ENCODE data around the gene CEBPZOS. TPM values are rescaled to one million over a fixed set of nuclear protein-coding genes. Genes with fewer than 3 reads are reported as not detected.

Gene CEBPZOS
- total and polyA plus RNA-seq, 2 of the 8 experiments (the other 6 are each of a cell fraction or from before 2014, with no cell fraction given), result 27.3 to 43.5 TPM

DNA sequence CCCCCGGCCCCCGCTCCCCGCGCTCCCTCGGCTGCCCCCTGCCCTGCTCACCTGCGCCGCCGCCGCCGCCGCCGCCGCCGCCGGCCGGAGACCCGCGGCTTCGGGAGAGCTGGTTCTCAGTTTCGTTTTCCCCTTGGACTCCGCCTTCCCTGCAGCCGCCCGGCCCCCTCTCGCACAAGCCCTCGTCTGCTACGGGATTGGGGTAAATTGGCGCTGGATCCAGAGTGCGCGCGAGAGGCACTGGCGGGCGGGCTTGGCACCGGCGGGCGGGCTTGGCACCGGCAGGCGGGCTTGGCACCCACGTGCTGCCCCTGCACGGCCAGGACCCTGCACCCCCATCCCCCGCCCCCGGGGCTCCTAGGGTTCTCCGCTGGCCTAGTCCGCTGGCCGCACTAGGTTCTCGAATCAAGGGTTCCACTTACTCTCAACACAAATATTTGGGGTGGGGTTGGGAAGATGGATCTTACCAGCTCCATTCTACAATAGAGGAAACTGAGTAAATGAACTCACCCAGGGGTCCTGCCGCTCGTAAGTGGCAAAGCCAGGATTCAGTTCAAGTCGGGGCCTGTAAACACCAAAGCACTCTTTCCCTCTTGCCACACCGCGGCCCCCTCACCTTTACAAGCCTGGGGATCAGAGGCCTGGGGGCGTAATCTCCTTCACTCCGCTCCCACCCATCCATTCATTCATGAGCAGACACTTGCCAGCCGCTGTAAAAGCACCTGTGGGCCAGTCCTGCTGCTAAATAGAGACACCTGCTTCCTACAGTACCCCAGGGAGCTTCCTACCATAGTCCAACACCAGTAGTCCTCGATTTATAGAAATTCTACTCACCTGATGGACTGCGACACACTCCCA, 39.2 kb upstream of the CEBPZOS start, which contains the start of gene EIF2AK2 (continued):
- TF ChIP-seq, protein P1, sequence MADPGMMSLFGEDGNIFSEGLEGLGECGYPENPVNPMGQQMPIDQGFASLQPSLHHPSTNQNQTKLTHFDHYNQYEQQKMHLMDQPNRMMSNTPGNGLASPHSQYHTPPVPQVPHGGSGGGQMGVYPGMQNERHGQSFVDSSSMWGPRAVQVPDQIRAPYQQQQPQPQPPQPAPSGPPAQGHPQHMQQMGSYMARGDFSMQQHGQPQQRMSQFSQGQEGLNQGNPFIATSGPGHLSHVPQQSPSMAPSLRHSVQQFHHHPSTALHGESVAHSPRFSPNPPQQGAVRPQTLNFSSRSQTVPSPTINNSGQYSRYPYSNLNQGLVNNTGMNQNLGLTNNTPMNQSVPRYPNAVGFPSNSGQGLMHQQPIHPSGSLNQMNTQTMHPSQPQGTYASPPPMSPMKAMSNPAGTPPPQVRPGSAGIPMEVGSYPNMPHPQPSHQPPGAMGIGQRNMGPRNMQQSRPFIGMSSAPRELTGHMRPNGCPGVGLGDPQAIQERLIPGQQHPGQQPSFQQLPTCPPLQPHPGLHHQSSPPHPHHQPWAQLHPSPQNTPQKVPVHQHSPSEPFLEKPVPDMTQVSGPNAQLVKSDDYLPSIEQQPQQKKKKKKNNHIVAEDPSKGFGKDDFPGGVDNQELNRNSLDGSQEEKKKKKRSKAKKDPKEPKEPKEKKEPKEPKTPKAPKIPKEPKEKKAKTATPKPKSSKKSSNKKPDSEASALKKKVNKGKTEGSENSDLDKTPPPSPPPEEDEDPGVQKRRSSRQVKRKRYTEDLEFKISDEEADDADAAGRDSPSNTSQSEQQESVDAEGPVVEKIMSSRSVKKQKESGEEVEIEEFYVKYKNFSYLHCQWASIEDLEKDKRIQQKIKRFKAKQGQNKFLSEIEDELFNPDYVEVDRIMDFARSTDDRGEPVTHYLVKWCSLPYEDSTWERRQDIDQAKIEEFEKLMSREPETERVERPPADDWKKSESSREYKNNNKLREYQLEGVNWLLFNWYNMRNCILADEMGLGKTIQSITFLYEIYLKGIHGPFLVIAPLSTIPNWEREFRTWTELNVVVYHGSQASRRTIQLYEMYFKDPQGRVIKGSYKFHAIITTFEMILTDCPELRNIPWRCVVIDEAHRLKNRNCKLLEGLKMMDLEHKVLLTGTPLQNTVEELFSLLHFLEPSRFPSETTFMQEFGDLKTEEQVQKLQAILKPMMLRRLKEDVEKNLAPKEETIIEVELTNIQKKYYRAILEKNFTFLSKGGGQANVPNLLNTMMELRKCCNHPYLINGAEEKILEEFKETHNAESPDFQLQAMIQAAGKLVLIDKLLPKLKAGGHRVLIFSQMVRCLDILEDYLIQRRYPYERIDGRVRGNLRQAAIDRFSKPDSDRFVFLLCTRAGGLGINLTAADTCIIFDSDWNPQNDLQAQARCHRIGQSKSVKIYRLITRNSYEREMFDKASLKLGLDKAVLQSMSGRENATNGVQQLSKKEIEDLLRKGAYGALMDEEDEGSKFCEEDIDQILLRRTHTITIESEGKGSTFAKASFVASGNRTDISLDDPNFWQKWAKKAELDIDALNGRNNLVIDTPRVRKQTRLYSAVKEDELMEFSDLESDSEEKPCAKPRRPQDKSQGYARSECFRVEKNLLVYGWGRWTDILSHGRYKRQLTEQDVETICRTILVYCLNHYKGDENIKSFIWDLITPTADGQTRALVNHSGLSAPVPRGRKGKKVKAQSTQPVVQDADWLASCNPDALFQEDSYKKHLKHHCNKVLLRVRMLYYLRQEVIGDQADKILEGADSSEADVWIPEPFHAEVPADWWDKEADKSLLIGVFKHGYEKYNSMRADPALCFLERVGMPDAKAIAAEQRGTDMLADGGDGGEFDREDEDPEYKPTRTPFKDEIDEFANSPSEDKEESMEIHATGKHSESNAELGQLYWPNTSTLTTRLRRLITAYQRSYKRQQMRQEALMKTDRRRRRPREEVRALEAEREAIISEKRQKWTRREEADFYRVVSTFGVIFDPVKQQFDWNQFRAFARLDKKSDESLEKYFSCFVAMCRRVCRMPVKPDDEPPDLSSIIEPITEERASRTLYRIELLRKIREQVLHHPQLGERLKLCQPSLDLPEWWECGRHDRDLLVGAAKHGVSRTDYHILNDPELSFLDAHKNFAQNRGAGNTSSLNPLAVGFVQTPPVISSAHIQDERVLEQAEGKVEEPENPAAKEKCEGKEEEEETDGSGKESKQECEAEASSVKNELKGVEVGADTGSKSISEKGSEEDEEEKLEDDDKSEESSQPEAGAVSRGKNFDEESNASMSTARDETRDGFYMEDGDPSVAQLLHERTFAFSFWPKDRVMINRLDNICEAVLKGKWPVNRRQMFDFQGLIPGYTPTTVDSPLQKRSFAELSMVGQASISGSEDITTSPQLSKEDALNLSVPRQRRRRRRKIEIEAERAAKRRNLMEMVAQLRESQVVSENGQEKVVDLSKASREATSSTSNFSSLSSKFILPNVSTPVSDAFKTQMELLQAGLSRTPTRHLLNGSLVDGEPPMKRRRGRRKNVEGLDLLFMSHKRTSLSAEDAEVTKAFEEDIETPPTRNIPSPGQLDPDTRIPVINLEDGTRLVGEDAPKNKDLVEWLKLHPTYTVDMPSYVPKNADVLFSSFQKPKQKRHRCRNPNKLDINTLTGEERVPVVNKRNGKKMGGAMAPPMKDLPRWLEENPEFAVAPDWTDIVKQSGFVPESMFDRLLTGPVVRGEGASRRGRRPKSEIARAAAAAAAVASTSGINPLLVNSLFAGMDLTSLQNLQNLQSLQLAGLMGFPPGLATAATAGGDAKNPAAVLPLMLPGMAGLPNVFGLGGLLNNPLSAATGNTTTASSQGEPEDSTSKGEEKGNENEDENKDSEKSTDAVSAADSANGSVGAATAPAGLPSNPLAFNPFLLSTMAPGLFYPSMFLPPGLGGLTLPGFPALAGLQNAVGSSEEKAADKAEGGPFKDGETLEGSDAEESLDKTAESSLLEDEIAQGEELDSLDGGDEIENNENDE (IDR thresholded peaks at IDR 0.05; ENCODE audit: insufficient replicate concordance, low read length), result no peak
- TF ChIP-seq POLR2AphosphoS5 (IDR thresholded peaks at IDR 0.05; ENCODE audit: low read depth, low read length) (peak; percentile 35; the same call in 1 of the 2 replicates), MAFK (IDR thresholded peaks at IDR 0.05; ENCODE audit: low read depth, low read length) (no peak), KDM1A (IDR thresholded peaks at IDR 0.05; ENCODE audit: borderline replicate concordance, low read length) (no peak), CEBPB (IDR thresholded peaks at IDR 0.05; ENCODE audit: low read depth, low read length) (no peak), SP4 (IDR thresholded peaks at IDR 0.05; ENCODE audit: low read length) (no peak), TCF12 (IDR thresholded peaks at IDR 0.05; ENCODE audit: low read depth, low read length) (no peak)
- TF ChIP-seq, protein P2, sequence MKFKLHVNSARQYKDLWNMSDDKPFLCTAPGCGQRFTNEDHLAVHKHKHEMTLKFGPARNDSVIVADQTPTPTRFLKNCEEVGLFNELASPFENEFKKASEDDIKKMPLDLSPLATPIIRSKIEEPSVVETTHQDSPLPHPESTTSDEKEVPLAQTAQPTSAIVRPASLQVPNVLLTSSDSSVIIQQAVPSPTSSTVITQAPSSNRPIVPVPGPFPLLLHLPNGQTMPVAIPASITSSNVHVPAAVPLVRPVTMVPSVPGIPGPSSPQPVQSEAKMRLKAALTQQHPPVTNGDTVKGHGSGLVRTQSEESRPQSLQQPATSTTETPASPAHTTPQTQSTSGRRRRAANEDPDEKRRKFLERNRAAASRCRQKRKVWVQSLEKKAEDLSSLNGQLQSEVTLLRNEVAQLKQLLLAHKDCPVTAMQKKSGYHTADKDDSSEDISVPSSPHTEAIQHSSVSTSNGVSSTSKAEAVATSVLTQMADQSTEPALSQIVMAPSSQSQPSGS (IDR thresholded peaks at IDR 0.05; ENCODE audit: low read length), result no peak

Measured in H1 (cell line).